A673 (cell line): ENCODE measurements around the gene SND1.

Source experiments
- EZH2 ChIP-seq: fragments of 200-600 bp; sonication (generic); IDR thresholded peaks from 2 replicates; pipeline ENCODE4 v1.6.1; 2017; ENCODE audit warnings: borderline replicate concordance, low read depth, mild to moderate bottlenecking, mixed read lengths, antibody characterized with exemption, low read length; ENCODE audit not compliant: poor library complexity, severe bottlenecking
- TF ChIP-seq, protein P1 (sequence below): fragments of 300-800, 200-600 bp; sonication (generic); conservative IDR thresholded peaks from 2 replicates; pipeline ENCODE4 v1.5.1; 2017; ENCODE audit warnings: low read depth, mild to moderate bottlenecking, antibody characterized with exemption, low read length, moderate library complexity, mixed read lengths

DNA sequence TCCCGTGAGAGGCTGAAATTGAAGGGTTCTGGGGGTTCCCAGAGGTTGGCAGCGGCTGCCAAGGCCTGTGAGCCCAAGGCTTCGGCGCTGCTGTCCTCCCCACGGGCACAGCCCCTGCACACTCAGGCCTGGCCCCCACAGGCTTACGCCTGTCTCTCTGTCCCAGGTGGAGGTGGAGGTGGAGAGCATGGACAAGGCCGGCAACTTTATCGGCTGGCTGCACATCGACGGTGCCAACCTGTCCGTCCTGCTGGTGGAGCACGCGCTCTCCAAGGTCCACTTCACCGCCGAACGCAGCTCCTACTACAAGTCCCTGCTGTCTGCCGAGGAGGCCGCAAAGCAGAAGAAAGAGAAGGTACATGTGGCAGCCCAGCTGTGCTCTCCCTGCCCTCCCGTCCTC lies 422.3 kb downstream of the SND1 start:
- TF ChIP-seq EZH2: no peak
- TF ChIP-seq, protein P1, sequence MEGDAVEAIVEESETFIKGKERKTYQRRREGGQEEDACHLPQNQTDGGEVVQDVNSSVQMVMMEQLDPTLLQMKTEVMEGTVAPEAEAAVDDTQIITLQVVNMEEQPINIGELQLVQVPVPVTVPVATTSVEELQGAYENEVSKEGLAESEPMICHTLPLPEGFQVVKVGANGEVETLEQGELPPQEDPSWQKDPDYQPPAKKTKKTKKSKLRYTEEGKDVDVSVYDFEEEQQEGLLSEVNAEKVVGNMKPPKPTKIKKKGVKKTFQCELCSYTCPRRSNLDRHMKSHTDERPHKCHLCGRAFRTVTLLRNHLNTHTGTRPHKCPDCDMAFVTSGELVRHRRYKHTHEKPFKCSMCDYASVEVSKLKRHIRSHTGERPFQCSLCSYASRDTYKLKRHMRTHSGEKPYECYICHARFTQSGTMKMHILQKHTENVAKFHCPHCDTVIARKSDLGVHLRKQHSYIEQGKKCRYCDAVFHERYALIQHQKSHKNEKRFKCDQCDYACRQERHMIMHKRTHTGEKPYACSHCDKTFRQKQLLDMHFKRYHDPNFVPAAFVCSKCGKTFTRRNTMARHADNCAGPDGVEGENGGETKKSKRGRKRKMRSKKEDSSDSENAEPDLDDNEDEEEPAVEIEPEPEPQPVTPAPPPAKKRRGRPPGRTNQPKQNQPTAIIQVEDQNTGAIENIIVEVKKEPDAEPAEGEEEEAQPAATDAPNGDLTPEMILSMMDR: no peak
